Mammary epithelial cell (primary cell): Measurements from ENCODE around the gene PTRH1.

Experiments used
- EZH2 ChIP-seq: IDR thresholded peaks from 2 replicates; pipeline ENCODE4 v1.6.1; 2012; ENCODE audit warnings: low read length, inconsistent platforms, borderline replicate concordance
- TF ChIP-seq, protein P1 (sequence below), 2 donors: IDR thresholded peaks in 1 of 2; conservative IDR thresholded peaks in 1 of 2; 2 replicates each; pipeline ENCODE4 v1.5.1; 2011 to 2012; ENCODE audit warnings: inconsistent platforms in 2 of 2, low read length in 2 of 2, mild to moderate bottlenecking in 2 of 2, control low read depth in 1 of 2, low read depth in 1 of 2; ENCODE audit not compliant: insufficient read depth in 1 of 2; ENCODE audit errors: extremely low read depth in 1 of 2

DNA sequence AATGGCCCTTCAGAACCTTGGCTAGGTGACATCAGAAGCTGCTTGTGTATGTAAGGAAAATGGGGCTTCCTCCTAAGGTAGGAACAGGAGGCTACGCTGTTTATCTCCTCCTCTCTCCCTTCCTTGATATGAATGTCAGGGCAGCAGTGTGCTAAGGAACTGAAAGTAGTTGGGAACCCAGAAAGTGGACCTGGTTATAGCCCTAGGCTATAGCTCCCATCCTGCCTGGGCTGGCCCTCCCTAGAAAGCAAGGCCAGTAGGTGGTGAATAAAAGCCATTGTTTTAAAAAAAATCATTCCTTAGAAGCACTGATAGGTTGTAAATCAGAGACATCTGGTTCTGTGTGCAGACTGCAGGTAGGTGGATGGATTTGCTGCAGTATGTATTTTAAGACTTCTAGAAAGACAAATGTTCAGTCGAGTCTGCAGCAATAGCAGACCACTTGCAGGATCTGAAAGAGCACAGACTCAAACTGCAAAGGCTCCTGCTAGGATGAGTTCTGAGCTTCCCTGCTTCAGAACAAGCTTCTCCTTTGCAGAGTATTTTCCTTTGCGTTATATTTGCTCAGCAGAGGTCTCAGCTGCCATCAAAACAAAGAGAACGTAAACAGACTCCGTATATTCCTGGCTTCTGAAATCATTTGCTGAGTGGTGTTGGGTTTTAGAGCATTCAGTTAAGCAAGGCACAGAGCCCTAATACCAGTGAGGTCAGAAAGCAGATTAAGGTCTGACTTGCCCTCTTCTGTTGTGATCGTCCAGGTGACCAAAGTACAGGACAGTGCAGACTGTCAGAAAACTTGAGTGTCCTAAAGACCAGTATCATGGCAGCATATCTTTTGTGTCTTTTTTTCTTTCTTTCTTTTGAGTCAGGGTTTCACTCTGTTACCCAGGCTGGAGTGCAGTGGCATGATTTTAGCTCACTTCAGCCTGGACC, 28.7 kb downstream of the PTRH1 start:
- no peak for TF ChIP-seq EZH2
- TF ChIP-seq, protein P1, sequence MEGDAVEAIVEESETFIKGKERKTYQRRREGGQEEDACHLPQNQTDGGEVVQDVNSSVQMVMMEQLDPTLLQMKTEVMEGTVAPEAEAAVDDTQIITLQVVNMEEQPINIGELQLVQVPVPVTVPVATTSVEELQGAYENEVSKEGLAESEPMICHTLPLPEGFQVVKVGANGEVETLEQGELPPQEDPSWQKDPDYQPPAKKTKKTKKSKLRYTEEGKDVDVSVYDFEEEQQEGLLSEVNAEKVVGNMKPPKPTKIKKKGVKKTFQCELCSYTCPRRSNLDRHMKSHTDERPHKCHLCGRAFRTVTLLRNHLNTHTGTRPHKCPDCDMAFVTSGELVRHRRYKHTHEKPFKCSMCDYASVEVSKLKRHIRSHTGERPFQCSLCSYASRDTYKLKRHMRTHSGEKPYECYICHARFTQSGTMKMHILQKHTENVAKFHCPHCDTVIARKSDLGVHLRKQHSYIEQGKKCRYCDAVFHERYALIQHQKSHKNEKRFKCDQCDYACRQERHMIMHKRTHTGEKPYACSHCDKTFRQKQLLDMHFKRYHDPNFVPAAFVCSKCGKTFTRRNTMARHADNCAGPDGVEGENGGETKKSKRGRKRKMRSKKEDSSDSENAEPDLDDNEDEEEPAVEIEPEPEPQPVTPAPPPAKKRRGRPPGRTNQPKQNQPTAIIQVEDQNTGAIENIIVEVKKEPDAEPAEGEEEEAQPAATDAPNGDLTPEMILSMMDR (conservative IDR thresholded peaks at IDR 0.05 in 1 of 2, IDR thresholded peaks at IDR 0.05 in 1 of 2; ENCODE audit: extremely low read depth in 1 of 2, insufficient read depth in 1 of 2, low read depth in 1 of 2, low read length in 2 of 2), result no peak
